GM19023 (cell line): ENCODE data around the gene SRP54.
"Not testable (repeated sequence)": the region's sequence is repeated elsewhere in the genome, so short reads cannot be mapped to it uniquely, and the experiment has no call there.

ENCODE experiments used
- ATAC-seq: cut with Tn5 transposase; IDR thresholded peaks from one replicate; pipeline ENCODE4 v1.9.1; 2021; ENCODE audit warnings: mild to moderate bottlenecking, moderate library complexity; ENCODE audit not compliant: unreplicated experiment

Gene SRP54

GRCh38 chr14:34983148-34983760 is 462 bp downstream of the SRP54 start:
- peak; percentile 26 for ATAC-seq

GRCh38 chr14:34983786-34984185 is 994 bp downstream of the SRP54 start:
- no peak for ATAC-seq

- no peak for ATAC-seq
Measured at GRCh38 chr14:34985740-34986139, 2.9 kb downstream of the SRP54 start.

- ATAC-seq: no peak
Measured at GRCh38 chr14:34987180-34987579, 4.4 kb downstream of the SRP54 start.

- ATAC-seq: no peak
Measured at GRCh38 chr14:34989762-34990161, 7.0 kb downstream of the SRP54 start.

GRCh38 chr14:34993426-34993825 is 10.6 kb downstream of the SRP54 start:
- ATAC-seq: no peak

- no peak for ATAC-seq
Measured at GRCh38 chr14:34994668-34995067, 11.9 kb downstream of the SRP54 start.

GRCh38 chr14:34997762-34998161 is 15.0 kb downstream of the SRP54 start:
- no peak for ATAC-seq

- no peak for ATAC-seq
Measured at GRCh38 chr14:34999500-34999899, 16.7 kb downstream of the SRP54 start.

- no peak for ATAC-seq
Measured at GRCh38 chr14:35001621-35002020, 18.8 kb downstream of the SRP54 start.

- no peak for ATAC-seq
Measured at GRCh38 chr14:35004839-35005238, 22.0 kb downstream of the SRP54 start.

GRCh38 chr14:35016568-35016967 is 33.8 kb downstream of the SRP54 start:
- no peak for ATAC-seq

GRCh38 chr14:35020713-35021112 is 37.9 kb downstream of the SRP54 start:
- no peak for ATAC-seq

- ATAC-seq: no peak
Measured at GRCh38 chr14:35028435-35028834, 45.6 kb downstream of the SRP54 start.

GRCh38 chr14:35032562-35032961 is 49.8 kb downstream of the SRP54 start:
- ATAC-seq: no peak

- ATAC-seq: no peak
Measured at GRCh38 chr14:35034440-35034833, 51.6 kb downstream of the SRP54 start.

- not testable (repeated sequence) for ATAC-seq
Measured at GRCh38 chr14:35034944-35035554, 52.3 kb downstream of the SRP54 start.

- not testable (repeated sequence) for ATAC-seq
Measured at GRCh38 chr14:35038312-35038711, 55.5 kb downstream of the SRP54 start.

GRCh38 chr14:35042632-35043031 is 59.8 kb downstream of the SRP54 start:
- ATAC-seq: no peak

GRCh38 chr14:35043046-35043445 is 60.3 kb downstream of the SRP54 start:
- ATAC-seq: no peak

- ATAC-seq: no peak
Measured at GRCh38 chr14:35044939-35045797, 62.4 kb downstream of the SRP54 start.

GRCh38 chr14:35045798-35046047 is 62.9 kb downstream of the SRP54 start:
- no peak for ATAC-seq
